Epidermal melanocyte (primary cell): ENCODE data around the gene IL17RB.

Experiments
- DNase-seq: peaks from one replicate; pipeline ENCODE4 v3.0.0; 2011; ENCODE audit warnings: low spot score; ENCODE audit not compliant: insufficient read length

Gene IL17RB

DNA sequence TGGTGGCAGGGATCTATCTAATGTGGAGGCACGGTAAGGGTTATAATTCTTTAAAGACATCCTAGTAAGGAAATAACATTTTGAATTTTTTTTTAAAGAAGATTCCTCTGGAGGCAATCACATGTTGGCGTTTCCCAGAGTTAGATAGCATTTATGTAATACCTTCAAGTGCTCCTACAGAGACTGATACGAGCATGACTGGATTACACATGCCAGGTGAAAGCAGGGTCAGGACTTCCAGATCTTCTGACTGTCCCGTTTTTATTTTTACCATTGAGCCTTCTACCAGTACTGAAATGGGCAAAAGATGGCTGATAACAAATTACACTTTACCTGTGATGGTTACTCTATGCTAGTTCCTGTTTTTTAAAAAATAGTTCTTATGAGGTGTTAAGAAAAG is 13.8 kb downstream of the IL17RB start:
- no peak for DNase-seq

DNA sequence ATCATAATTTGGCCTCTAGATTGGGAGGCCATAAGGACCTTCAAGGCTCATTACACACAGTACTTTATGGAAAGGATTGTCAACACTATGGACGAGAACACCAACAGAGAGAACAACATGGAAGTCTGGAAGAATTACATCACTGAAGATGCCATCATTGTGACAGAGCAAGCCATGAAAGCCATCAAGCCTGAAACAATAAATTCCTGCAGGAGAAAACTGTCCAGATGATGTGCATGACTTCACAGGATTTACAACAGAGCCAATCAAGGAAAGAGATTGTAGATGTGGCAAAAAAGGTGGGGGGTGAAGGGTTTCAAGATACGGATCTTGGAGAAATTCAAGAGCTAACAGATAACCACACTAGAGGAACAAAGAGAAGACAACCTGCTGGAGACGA is 15.9 kb downstream of the IL17RB start:
- no peak for DNase-seq

DNA sequence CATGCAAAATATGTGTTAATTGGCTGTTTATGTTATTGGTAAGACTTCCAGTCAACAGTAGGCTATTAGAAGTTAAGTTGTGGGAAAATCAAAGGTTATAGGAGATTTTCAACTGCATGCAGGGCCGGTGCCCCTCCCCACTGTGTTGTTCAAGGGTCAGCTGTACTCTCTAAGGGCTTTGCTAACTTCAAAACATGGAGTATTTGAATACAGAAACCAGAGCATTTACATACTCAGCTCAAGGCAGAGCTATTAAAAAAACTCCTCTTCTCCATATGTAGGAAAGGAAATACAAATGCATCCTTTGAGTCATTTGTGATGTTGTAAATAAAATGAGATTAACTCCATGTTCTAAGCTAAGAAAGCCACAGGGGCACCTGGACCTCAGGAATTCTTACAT is 16.8 kb downstream of the IL17RB start:
- DNase-seq = no peak

DNA sequence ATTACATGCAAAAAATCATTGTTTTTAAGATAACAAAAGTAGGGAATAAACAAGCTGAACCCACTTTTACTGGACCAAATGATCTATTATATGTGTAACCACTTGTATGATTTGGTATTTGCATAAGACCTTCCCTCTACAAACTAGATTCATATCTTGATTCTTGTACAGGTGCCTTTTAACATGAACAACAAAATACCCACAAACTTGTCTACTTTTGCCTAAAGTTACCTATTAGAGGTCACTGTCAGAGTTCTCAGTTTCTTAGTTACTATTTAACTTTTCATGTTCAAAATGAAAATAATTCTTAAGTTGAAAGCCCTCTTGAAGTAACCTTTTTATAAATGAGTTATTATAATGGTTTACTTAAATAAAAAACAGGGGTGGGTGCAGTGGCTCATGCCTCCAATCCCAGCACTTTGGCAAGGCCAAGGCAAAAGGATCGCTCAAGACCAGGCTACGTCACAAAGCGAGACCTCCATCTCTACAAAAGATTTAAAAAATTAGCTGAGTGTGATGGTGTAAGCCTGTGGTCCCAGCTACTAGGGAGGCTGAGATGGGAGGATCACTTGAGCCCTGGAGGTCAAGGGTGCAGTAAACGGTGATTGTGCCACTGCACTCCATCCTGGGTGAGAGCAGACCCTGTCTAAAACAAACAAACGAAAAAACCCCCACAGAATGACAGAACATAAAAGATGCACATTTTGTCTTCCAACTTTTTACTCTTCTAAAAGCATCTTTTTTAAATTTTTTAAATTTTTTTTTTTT is 19.5 kb downstream of the IL17RB start:
- no peak for DNase-seq

DNA sequence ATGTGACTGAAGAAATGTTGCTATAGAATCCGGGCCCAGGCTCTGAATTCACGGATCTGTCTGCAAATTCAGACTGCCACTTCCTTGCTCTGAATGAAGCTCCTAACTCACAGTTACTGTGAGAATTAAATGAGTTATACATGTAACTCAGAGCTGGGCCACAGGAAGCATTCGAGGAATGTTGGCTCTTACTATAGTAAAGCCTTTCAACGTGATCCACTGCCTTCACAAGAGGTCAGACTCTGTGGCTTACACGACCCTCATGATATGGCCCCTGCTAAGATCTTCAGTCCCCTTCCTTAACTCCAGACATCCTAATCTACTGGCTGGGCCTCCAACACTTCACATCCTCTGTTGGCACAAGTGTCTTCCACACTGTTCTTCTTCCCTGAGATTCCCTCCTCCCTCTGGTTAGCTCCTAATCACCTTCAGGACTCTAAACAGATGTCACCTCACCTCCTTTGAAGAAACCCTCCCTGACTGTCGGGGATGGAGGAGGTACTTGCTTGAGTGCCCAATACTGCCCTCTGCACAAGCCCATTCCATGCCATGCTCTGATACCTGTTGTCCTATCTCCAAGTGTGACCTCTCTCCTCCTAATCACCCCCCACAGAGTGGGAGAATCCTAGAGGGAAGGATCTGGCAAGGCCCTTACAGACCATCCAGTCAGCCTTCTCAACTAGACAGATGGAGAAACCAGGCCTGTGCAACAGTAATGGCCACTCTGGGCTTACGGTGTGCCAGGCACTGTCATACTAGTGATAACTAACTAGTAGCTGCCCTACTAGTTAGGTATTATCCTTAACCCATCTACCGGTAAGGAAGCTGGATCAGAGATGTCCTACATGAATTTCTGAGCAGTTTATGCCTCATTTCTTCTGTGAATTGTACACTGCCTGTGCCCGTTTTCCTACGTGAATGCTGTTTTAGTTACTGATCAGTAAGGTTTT is 34.3 kb downstream of the IL17RB start:
- no peak for DNase-seq

DNA sequence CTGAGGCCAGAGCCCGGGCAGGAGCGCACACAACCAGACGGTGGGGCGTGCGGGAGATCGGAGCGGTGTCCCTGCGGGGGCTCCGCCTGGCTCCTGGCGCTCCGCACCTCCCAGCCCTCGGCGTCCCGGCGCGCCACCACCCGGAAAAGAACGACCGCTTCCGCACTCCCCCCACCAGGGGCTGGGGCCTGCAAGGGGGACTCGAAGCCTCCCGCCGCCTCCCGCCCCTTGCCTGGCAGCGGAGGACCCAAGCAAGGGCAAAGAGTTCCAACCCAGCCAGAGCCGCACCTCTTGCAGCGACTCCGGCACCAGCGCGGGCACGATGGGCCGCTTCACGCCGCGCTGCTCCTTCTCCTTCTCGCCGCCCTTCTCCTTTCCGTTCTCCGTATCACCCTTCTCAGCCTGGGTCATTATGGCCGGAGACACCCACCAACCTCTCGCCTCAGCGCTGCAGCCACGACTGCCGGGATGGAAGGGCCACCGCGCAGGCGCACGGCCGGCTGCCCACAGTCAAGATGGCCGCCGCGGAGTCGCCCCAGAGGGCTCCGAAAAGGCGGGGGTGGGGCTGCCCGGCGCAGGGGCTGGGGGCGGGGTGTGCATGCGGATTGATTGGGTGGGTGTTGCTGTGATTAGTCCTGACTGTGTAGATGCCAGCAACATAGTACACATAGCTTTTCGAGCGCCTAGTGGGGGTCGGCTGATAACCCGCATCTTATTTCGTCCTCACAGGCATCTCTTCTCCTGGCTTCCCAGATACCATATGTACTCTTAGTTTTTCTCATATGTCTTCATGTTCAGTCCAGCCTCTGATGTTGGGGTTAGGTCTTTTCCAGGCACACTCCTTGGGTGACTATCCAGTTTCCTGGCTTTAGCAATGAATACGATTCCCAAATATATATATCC is 35.6 kb downstream of the IL17RB start, which contains the start of gene ACTR8:
Gene ACTR8, minus strand, starts transcription at position 462 of the 903 bp plus-strand sequence. Its CDS starts 51 bp downstream, at position 411.
- peak; percentile 57 for DNase-seq

DNA sequence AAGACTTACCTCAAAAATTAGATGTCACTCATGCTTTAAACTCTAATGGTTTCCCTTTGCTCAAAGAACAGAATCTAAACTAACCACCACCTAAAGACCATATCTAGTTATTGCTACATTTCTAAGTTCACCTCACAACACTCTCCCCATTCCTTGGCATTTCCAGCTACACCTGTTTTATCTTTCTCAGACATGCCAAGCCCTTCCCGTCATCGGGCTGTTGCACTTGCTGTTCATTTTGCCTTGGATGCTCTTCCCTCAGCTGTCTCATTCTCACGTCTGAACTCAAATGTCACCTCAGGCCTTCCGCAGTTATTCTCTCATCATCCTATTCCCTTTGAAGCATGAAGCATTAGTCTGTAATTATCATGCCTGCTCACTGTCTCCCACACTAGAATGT is 36.6 kb downstream of the IL17RB start:
- no peak for DNase-seq

DNA sequence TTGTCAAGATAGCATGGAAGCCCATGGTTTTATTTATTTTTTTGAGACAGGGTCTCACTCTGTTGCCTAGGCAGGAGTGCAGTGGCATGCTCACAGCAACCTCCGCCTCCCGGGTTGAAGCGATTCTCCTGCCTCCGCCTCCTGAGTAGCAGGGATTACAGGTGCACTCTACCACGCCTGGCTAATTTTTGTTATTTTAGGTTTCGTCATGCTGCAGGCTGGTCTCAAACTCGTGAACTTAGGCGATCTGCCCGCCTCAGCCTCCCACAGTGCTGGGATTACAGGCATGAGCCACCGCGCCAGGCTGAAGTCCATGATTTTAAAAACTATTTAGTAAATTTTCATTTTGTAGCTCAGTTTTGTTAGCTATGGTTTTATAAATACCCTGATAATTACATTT is 38.3 kb downstream of the IL17RB start:
- DNase-seq = no peak

DNA sequence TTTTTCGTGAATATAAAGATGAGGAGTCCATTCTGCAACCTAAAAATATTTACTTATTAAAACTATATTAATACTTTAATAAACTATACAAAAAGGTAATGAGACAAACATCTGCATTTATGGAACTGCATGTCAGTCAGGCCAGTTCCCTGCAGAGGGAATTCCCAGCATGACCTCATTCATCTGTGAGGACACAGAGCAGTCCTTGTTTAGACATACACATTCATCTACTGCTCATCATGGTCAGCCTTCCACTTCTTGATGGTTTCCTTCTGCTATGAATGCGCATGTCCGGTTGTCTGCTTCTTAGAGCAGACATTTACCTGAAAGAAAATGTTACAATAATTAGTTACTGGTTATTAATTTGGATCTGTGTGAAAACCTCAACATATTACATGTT is 38.9 kb downstream of the IL17RB start:
- DNase-seq = no peak

DNA sequence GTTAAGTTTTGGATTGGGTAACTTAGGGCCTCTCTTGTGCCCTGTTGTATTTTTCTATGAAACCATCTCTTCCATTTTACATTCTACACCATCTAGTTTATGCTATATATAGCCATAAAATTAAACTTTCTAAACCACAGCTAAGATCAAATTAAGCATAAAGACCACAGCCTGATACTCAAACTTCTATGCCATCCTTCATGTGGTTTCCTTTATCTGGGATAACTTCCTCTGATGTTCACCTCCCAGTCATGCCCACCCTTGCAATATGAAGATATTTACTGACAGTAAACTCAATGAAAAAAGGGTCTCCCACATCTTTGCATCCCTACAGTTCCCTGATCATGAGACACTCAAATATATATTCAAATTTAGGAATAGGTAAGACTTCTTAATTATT is 41.1 kb downstream of the IL17RB start:
- no peak for DNase-seq

DNA sequence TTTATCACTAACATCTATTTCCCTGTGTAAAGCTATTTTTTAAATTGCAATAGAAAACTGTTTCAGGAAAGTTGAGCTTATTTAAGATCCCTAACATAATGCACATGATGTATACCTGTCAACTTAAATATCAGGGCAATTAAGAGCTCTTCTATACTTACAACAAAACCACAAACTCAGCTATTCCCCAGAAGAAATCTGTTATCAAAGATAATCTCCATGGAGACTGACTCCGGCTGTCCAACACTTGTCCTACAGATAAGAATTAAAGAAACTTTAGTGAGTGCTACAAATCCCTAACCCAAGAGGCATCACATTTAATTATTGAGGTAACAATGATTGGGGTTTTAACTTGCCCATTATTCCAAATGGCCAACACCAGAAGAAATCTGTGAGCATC is 41.9 kb downstream of the IL17RB start:
- DNase-seq = no peak

DNA sequence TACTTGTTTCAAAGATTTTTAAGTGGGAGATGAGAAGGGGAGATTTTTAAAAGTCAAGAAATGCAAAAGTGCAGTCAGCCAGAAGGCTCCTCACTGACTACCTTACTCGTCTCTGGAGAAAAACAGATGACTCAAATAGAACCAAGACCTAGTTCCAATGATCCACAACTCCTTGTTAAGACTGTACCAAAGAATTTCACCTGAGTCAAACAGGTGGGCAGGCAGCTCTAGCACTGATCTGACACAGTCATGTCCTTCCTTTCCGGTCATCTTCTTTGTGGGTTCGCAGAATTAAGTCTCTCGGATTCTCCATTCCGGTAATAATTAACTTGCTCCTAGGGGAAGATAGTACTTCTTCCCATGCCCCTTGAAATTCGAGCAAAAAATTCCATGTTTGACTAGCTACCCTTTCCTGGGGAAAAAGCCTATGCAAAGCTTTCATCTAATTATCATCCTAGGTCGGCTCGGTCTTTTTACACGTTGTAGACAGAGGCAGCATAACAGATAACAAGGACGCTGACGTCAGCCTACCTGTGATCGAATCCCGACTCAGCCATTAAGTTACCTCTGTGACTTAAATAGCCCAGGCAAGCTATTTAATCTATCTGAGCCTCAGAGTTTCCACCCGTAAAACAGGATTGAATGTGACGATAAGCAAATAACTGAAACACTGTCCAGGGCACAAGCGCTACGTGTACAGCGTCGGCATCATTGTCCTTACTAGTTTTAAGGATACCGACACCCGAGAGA is 44.5 kb downstream of the IL17RB start:
- DNase-seq = no peak

DNA sequence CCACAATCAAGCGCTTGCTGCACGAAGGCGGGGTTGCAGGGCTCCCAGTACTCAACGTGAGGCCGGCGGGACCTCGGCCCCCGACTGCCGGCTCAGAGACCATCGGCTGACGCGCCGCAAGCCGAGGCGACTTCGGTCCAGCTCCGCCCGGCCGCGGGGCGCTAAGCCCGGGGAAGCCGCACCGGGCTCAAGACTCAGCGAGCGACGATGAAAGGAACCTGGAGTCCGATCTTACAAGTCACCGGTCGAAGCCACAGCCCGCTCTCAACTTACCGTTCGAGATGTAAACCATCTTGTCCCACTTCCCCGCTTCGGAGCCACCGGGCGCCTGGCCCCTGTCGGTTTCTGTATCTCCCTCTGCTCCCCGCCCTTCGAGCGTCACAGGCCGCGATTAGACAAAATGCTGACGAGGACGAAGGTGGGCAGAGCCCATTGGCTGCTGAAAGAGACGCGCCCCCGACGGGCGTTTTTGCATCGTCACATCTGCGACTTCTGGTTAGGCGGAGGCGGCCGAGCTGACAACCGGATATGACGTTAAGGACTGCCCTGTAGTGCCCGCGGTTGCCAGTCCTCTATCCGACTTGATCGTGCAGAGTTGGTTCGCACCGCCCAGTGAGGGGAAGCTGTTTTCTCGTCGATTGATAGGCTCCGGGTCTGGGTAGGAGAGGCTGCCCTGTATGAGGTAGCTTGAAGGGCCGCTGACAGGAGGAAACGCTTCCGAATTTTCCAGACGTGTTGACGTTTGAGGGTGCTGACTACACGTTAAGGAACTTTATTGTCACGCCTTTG is 45.3 kb downstream of the IL17RB start, which contains the start of gene SELENOK:
Gene SELENOK, minus strand, starts transcription at position 363 of the 789 bp plus-strand sequence.
- peak; percentile 85 for DNase-seq

DNA sequence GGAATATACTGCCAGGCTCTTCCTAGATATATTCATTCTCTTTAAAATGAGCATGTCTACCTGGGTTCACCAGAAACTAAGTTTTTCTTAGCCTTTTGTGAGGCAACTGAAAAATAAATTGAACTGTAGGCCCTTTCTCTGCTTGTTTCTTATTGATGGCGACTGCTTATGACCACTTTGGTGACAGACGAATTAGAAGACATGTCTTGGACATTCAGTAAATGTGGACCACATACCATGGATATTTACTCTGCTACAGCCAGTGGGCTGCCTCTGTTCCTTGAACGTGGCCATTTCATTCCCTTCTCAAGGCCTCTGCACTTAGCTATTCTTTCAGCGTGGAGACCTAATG is 45.9 kb downstream of the IL17RB start:
- DNase-seq = no peak

DNA sequence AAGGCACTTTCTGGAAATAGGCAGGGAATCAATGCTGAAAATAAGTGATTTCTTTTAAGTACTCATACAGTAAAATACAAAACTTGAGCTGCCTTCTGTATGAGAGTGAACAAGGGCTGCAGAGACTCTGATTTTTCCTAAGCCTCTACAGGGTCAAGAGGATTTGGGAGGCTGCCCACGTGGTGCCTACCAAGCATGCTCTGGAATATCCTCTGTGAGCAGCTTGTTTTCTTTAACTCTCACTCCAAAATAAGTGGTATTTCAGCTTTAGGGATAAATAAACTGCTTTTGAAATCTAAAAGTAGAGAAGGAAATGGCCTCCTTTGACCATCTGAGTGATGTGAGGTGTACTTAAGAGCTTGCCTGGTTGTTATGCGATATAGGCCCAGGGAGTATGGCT is 53.4 kb downstream of the IL17RB start:
- DNase-seq = no peak

DNA sequence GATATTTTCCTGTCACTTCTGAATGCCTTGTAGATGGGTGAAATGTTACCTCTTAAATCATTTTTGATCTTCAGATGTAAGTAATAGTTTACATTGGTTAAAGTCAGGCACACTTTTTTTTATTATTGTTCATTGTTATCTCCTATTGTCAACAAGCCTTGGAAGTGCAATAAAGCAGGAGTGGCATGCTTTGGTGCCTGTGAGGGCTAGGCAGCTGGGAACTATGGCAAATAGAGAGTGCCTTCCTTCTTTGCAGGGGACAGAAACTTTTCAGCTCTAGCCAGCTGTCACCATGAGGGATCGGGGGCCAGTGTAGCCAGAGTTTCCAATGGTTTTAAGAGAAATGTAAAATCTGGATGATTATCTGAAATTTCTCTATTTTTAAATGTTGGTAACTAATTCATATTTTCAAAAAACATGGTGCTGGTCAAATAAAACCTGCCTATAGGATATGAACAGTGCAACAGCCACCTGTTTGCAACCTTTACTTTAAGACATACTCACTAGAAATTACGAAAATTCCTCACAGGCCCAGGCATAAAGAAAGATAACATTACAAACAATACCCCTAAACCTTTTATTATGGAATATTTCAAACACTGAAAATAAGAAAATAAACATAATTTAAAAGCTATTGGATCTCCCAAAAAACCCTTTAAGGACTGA is 54.4 kb downstream of the IL17RB start:
- no peak for DNase-seq

DNA sequence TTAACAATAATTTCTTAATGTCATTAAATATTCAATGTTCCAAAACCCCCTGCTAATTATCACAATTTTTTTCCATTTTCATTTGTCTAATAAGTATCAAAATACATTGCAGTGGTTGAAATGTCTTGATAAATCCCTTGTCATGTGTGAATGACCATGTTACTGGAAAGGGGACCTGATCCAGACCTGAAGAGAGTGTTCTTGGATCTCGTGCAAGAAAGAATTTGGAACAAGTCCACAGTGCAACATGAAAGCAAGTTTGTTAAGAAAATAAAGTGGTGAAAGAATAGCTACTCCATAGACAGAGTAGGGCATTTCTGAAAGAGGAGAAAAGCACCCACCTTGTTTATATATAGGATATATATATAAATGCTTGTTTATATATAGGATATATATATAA is 55.7 kb downstream of the IL17RB start:
- no peak for DNase-seq

DNA sequence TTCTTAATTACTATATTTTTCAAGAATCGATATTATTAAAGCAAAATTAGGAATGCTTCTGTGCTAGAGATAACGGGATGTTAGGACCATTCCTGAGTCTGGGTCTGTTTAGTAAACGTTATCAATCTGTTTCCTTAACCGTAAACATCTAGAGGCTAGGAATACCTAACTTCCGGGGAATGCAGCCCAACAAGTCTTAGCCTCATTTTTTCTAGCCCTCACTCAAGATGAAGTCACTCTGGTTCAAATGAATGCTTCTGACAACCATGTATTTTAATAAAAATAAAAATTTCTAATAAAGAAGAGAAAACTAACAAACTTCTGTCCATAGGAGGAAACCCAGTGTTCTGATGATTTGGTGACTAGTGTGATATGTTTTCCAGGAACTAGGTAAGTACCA is 56.3 kb downstream of the IL17RB start:
- DNase-seq = no peak

DNA sequence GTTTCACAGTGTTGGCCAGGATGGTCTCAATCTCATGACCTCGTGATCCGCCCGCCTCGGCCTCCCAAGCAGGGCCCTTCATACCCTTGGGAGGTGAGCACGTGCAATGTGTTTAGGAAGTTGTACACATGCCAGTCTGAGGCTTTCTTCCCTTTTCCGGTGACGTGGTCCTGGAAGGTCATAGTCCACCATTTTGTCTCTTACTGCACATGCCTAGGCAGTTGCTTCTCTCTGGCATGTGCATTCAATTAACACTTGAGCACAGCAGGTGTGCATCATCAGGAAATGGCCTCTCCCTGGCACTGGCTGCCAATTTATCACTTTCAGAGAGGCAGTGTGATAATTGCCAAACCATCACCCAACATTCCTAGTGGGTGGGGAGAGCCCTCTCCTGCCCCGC is 67.0 kb downstream of the IL17RB start:
- DNase-seq = no peak
